Neural progenitor cell (in vitro differentiated cells): ENCODE measurements around the gene SEC24A.
"Not testable (repeated sequence)": the region's sequence is repeated elsewhere in the genome, so short reads cannot be mapped to it uniquely, and the experiment has no call there.

Experiments
- EZH2 ChIP-seq: fragments of 200-600 bp; sonication (generic); IDR thresholded peaks from 2 replicates; pipeline ENCODE4 v1.6.1; 2017; ENCODE audit warnings: antibody characterized with exemption, mild to moderate bottlenecking, moderate library complexity
- EZH2phosphoT487 ChIP-seq: fragments of 200-600 bp; sonication (generic); IDR thresholded peaks from 2 replicates; pipeline ENCODE4 v1.6.1; 2017; ENCODE audit warnings: antibody characterized with exemption
- TF ChIP-seq, protein P1 (sequence below): fragments of 200-600 bp; sonication (generic); IDR thresholded peaks from 2 replicates; pipeline ENCODE4 v1.5.1; 2017; ENCODE audit warnings: antibody characterized with exemption, mild to moderate bottlenecking

DNA sequence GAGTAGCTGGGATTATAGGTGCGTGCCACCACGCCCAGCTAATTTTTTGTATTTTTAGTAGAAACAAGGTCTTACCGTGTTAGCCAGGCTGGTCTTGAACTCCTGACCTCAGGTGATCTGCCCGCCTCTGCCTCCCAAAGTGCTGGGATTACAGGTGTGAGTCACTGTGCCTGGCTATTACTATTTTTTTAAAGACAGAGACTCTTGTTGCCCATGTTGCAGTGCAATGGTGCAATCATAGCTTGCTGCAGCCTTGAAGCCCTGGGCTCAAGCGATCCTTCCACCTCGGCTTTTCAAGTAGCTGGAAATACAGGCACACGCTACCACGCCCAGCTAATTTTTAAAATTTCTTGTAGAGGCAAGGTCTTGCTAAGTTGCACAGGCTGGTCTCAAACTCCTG, 41.6 kb downstream of the SEC24A start:
- not testable (repeated sequence) for TF ChIP-seq EZH2, EZH2phosphoT487
- TF ChIP-seq, protein P1, sequence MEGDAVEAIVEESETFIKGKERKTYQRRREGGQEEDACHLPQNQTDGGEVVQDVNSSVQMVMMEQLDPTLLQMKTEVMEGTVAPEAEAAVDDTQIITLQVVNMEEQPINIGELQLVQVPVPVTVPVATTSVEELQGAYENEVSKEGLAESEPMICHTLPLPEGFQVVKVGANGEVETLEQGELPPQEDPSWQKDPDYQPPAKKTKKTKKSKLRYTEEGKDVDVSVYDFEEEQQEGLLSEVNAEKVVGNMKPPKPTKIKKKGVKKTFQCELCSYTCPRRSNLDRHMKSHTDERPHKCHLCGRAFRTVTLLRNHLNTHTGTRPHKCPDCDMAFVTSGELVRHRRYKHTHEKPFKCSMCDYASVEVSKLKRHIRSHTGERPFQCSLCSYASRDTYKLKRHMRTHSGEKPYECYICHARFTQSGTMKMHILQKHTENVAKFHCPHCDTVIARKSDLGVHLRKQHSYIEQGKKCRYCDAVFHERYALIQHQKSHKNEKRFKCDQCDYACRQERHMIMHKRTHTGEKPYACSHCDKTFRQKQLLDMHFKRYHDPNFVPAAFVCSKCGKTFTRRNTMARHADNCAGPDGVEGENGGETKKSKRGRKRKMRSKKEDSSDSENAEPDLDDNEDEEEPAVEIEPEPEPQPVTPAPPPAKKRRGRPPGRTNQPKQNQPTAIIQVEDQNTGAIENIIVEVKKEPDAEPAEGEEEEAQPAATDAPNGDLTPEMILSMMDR: not testable (repeated sequence)
